HFF-Myc (cell line): ENCODE measurements around the gene TECPR1.

Source experiments
- DNase-seq: peaks from one replicate; pipeline ENCODE4 v3.0.0-alpha.2; 2011; ENCODE audit warnings: low read depth; ENCODE audit errors: extremely low read depth
- H3K4me3 ChIP-seq: replicated peaks from 2 replicates; pipeline ENCODE4 v1.5.1; 2011; ENCODE audit warnings: low read depth, mild to moderate bottlenecking, control low read depth, low read length
- TF ChIP-seq, protein P1 (sequence below): IDR thresholded peaks from 2 replicates; pipeline ENCODE4 v1.5.1; 2012; ENCODE audit warnings: mild to moderate bottlenecking, low read depth, low read length, control low read depth; ENCODE audit errors: missing control alignments

The TECPR1 gene

DNA sequence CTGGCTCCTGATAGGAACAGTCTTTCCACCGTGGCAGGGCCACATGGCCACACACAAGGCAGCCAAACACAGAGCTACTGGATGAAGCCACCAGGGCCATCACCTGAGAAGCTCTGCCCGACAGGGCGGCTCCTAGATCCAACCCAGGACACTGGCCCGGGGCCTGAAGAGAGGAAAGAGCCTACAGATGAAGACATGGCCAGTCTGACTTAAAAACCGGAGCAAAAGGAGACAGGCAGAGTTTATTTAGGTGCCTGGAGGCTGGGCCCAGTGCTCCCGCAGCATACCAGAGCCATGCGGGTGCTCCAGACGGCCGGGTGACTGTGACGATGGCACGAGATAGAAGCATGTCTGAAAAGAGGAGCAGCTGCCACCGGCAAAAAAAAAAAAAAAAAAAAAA is 3.9 kb downstream of the TECPR1 start:
- no peak for DNase-seq
- no peak overlapping the region for H3K4me3 ChIP-seq
- TF ChIP-seq, protein P1, sequence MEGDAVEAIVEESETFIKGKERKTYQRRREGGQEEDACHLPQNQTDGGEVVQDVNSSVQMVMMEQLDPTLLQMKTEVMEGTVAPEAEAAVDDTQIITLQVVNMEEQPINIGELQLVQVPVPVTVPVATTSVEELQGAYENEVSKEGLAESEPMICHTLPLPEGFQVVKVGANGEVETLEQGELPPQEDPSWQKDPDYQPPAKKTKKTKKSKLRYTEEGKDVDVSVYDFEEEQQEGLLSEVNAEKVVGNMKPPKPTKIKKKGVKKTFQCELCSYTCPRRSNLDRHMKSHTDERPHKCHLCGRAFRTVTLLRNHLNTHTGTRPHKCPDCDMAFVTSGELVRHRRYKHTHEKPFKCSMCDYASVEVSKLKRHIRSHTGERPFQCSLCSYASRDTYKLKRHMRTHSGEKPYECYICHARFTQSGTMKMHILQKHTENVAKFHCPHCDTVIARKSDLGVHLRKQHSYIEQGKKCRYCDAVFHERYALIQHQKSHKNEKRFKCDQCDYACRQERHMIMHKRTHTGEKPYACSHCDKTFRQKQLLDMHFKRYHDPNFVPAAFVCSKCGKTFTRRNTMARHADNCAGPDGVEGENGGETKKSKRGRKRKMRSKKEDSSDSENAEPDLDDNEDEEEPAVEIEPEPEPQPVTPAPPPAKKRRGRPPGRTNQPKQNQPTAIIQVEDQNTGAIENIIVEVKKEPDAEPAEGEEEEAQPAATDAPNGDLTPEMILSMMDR: no peak

DNA sequence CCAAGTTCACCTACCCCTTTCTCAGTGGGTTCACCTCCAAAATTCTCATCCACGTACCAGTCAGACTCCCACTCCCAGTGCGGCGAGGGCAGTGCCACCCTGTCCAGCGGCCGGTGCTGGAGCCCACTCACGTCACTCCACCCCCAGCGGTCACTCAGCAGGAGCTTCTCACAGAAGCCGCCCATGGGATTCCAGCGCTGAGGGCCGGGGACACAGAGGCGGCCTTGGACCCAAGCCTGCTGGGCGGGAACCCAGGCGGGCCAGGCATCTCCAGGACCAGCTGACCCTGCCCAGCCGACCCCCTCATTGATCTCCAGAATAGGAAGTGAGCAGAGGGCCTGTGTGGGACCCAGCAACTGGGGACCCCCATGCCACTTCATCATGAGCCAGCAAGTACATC is 7.2 kb downstream of the TECPR1 start:
- no peak for DNase-seq
- no peak overlapping the region for H3K4me3 ChIP-seq
- TF ChIP-seq, protein P1: no peak

DNA sequence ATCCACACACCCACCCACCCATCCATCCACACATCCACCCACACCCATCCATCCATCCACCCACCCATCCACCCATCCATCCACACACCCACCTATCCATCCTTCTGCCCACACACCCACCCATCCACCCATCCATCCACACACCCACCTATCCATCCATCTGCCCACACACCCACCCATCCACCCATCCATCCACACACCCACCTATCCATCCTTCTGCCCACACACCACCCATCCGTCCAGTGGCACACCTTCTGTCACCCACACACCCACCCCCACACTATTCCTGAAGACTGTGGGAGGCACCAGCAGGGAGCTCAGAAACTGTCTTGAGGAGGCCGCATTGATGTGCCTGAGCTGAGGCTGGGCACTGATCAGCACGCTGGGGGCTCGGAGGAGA is 9.1 kb downstream of the TECPR1 start:
- no peak for DNase-seq
- TF ChIP-seq, protein P1: no peak
- H3K4me3 ChIP-seq: no peak overlapping the region

DNA sequence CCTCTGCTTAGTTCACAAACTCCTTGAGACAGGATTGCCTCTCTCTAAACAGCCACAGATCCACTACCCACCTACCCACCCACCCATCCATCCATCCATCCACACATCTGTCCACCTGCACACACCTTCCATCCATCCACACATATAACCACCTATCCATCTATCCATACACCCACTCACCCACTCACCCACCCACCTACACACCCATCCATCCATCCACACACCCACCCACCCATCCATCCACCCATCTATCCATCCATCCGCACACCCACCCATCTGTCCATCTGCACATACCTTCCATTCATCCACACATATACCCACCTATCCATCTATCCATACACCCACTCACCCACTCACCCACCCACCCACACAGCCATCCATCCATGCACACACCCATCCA is 9.7 kb downstream of the TECPR1 start:
- no peak for DNase-seq
- H3K4me3 ChIP-seq: no peak overlapping the region
- TF ChIP-seq, protein P1: no peak

DNA sequence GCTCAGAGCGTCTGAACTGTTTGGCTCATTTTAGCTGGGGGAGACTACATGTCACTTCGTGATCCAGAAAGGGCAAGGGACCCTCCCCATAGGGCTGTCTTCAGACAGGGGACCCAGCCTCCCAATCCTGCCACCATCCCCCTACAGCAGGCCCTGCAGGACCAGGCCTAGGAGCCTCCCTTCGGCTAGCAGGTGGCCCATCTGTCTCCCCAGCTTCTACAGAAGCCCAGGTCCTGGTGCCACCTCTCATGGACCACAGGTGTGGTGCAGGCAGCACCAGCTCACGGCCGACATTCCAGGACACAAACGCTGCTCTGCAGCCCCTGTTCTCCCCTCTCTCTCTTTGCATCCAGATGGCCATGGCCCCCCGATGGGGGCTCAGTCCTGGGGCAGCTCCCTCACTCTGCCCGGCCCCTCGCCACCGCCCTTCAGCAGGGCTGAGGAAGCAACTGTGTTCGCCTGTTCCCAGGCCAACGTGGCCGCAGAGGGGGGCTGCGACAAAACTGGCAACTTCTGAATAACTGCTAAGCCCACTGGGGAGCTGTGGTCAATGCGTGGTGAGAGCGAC is 10.3 kb downstream of the TECPR1 start:
- TF ChIP-seq, protein P1: no peak
- no peak for DNase-seq
- no peak overlapping the region for H3K4me3 ChIP-seq

DNA sequence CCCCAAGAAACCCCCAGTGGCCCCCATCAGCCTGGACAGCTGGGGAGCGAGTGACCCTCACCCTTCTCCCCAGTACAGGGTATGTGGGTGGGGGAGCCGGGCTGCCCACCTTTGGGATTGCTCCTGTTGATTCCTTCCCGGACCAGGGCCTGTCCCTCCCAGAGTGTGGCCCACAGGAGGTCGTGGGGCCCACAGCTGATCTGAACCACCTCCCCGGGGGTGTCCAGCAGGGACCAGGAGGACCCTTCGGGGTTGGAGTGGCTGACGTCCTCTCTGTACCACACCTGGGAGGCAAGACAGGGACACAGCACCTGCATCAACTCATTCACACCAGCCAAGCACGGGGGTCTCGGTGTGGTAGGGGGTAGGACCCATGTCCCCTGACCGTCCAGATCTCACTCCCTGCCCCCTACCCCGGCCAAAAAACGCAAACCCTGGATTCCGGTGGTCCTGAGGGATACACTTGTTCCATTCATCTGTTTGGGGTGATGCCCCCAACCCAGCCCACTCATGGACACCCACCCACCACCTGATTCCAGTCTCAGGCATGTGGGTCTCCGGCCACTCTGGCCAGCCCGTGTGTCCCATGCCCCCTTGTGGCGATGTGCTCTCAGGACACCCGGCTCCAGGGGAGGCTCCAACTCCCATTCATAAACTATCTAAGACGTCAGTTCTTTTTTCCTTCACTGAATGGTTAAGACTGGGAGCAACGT is 10.9 kb downstream of the TECPR1 start:
- TF ChIP-seq, protein P1: peak; percentile 80
- DNase-seq: no peak
- H3K4me3 ChIP-seq: no peak overlapping the region

DNA sequence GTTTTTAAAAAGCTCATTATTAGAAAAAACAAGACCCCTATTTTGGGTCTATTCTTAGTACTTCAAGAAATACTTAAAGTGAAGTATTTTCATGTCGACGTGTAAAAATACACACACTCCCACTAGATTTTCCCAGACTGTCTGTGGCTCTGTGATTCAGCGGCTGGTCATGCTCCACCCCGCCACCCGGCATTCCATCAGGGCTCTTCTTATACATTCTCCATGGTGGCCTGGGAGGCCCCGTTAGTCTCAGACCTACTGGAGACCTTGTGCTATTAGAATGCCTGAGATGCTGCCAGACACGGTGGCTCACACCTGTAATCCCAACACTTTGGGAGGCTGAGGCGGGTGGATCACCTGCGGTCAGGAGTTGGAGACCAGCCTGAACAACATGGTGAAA is 13.1 kb downstream of the TECPR1 start:
- no peak overlapping the region for H3K4me3 ChIP-seq
- TF ChIP-seq, protein P1: no peak
- no peak for DNase-seq
